NB4 (cell line): ENCODE measurements around the gene SLFN5.

Experiments used
- MAX ChIP-seq: IDR thresholded peaks from 2 replicates; pipeline ENCODE4 v1.6.1; 2011; ENCODE audit warnings: low read depth, low read length
- POLR2A ChIP-seq: IDR thresholded peaks from 2 replicates; pipeline ENCODE4 v1.6.1; 2011; ENCODE audit warnings: mild to moderate bottlenecking; ENCODE audit not compliant: insufficient read length; ENCODE audit errors: extremely low read depth
- TF ChIP-seq, protein P1 (sequence below): IDR thresholded peaks from one replicate; pipeline ENCODE4 v1.5.1; 2012; ENCODE audit warnings: low read depth, low read length

DNA sequence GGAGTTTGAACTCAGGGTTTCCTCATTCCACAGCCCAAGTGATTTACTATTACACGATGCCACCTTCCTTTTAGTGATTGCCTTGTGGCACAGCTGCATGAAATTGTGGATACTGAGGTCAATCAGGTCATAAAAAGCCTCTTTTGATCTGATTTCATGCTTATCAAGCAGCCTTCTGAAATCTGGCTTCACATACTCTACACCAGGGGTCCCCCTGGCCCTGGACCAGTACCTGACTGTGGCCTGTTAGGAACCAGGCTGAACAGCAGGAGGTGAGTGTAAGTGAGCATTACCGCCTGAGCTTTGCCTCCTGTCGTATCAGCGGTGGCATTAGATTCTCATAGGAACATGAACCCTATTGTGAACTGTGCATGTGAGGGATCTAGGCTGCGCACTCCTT, 13.8 kb downstream of the SLFN5 start:
- TF ChIP-seq, protein P1, sequence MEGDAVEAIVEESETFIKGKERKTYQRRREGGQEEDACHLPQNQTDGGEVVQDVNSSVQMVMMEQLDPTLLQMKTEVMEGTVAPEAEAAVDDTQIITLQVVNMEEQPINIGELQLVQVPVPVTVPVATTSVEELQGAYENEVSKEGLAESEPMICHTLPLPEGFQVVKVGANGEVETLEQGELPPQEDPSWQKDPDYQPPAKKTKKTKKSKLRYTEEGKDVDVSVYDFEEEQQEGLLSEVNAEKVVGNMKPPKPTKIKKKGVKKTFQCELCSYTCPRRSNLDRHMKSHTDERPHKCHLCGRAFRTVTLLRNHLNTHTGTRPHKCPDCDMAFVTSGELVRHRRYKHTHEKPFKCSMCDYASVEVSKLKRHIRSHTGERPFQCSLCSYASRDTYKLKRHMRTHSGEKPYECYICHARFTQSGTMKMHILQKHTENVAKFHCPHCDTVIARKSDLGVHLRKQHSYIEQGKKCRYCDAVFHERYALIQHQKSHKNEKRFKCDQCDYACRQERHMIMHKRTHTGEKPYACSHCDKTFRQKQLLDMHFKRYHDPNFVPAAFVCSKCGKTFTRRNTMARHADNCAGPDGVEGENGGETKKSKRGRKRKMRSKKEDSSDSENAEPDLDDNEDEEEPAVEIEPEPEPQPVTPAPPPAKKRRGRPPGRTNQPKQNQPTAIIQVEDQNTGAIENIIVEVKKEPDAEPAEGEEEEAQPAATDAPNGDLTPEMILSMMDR, result no peak
- TF ChIP-seq POLR2A (no peak), MAX (no peak)
